NCI-H187 (cell line): ENCODE measurements around the gene WNT11.

Experiments used
- DNase-seq, 2 experiments: peaks; one replicate each; lab custom pipeline; 2025; lab: John Stamatoyannopoulos, UW

WNT11 gene

DNA sequence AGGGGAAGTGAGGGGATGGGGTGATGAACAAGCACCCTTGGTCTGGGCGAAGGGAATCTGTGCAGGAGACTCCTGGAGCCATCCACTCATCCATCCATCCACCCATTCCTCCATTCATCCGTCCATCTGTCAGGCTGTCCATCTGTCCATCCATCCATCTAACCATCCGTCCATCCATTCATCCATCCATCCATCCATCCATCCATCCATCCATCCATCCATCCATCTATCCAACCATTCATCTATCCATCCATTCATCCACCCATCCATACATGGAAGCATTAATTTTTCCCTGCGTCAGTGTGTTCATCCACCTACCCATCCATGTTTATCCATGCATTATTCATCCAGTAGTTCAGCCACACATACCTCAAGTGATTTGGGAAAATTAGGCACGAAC lies 32.0 kb downstream of the WNT11 start:
- DNase-seq: no peak

- DNase-seq: no peak
Measured at GRCh38 chr11:76173663-76174062, 32.6 kb downstream of the WNT11 start.

GRCh38 chr11:76172583-76172982 lies 33.7 kb downstream of the WNT11 start:
- DNase-seq: no peak

DNA sequence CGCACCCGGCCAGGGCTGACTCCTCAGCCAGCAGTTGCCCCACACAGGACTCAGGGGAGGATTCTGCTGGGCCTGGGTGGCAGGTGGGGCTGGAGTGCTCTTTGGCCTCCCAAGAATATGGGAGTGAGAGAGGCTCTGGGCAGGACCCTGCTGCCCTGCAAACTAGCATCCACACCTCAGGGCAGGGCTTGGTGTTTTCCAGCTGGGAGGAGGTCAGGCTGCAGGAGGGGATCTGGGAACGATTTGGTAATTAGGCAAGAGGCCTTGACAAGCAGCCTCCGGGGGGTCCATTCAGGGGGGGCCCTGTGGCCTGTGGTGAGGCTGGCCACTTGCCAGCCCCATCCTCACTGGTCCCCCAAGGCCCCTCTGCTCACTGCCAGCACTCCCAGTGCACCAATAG lies 35.8 kb downstream of the WNT11 start:
- DNase-seq: no peak

- no peak for DNase-seq
Measured at GRCh38 chr11:76169473-76169896, 36.8 kb downstream of the WNT11 start.

DNA sequence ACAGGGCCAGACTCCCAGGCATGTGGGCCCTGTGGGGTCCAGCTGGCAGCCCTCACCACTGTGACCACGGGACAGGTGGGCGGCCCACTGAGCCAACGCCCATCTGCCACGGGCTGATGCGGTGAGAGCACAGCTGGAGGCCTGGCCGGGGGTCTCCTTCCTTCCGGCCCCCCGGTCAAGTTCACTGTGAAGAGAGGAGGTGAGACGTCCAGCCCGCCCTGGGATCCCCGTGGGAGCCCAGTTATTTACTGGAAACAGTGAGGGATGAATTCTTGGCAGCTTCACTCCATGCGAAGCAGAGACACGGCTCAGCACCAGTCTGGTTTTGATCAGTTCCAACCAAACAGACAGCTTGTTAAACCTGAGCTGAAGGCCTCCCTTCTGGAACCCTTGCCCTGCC lies 38.7 kb downstream of the WNT11 start:
- no peak for DNase-seq

GRCh38 chr11:76166314-76166713 lies 40.0 kb downstream of the WNT11 start:
- no peak for DNase-seq

- DNase-seq: no peak
Measured at GRCh38 chr11:76164861-76165751, 41.2 kb downstream of the WNT11 start.

GRCh38 chr11:76164081-76164480 lies 42.2 kb downstream of the WNT11 start:
- no peak for DNase-seq

GRCh38 chr11:76163289-76163880 lies 42.9 kb downstream of the WNT11 start:
- no peak for DNase-seq

DNA sequence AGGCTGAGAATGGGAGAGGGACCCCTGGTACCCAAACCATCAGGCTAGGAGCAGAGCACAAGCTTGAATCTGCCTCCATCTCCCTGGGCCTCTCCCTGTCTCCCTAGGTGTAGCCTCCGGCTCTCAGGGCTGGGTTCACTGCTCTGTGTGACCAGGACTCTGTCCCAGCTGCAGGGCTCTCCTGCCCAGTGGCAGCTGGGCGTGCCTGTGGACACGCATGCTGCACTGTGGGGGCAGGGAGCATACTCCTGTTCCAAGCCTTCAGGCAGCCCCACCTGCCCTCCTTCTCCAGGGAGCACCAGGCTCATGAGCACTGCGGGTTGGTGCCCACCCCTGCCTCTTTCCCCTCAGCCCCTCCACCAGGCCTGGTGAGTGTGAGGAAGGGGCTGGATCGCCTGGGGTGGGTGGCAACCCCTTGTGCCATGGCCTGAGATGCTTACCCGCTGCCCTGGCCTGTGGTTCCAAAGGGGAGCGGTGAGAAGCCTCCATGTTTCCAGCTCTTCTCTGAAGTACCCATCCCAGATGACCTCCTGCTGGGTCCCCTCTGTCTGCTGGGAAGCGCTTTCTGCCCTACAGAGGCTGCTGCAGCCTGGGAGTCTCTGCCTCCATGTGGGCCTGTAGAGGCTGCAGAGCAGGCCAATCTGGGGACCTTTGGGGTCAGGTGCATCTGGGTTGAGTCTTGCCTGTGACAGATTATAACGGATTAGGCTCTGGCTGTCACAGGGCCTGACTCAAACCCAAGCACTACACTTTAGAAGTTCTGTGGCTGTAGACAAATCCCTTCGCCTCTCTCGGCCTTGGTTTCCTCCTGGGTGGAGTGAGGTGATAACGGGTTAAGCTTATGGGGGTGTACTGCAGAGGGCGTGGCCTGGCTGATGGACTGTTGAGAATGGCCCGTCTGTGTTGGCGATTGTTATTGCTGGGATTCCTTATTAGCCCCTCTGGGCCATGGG lies 43.7 kb downstream of the WNT11 start:
- DNase-seq: peak in 1 of 2 experiments; percentile 6

DNA sequence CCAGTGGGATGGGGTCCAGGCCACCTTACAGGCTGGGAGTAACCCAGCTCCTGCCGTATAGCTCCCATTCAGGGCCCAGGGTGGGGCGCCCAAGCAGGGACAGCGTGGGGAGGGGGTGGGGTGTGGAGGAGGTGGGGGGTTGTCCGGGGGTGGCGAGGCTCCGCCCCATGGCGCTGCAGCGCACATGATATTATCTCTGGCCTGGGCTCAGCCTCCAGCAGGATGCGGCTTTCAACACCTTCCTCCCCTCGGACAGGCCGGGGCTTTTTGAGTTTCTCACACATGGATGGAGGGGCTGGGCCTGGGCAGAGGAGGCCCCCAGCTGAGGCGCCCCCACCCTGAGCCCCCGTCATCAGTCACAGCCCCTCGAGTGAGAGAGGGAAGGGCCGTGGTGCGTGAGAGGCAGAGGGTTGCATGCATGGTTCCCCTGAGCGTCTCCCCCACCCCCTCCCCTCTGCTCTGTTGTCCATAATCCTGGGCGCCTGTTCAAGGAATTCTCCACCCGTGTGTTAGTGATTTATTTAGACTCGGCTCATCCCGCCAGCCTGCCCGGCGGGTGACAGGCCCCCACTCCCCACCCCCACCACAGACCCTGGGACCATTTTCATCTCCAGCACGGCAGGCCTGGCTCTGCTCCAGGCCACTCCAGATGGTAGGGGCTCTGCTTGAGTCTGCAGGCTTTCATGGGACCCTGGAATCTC lies 44.9 kb downstream of the WNT11 start:
- DNase-seq: no peak

- no peak for DNase-seq
Measured at GRCh38 chr11:76160856-76161255, 45.4 kb downstream of the WNT11 start.

DNA sequence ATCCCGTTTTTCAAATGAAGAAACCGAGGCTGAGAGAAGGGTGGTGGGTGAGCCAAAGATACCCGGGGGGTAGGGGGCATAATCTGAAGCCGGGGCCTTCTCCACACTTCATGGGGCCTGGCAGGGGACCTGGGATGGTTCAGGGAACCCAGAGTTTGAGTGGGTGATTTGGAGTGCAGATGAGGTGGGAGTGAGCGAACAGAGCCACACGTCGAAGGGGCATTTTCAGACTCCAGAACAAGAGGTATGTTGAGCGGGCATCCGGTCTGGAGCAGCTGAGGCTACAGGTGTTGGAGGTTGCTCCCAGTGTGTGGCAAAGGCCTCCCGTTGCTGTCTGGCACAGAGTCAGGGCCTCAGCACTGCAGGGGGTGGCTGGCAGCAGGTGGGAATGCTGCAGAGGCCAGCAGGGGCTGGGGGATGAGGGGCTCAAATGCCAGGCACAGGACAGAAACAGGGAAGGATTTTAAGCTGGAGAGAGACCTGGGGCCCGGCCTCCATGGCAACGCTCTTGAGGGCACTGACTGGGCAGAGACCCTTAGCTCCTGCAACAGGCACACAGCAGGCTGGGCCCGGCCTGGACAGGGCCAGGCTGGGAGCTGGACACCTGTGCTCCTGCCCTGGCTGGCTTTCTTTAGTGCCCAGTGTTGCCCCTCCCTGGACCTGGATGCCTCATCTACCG lies 46.2 kb downstream of the WNT11 start:
- no peak for DNase-seq

GRCh38 chr11:76159303-76159937 lies 46.9 kb downstream of the WNT11 start:
- no peak for DNase-seq

- DNase-seq: no peak
Measured at GRCh38 chr11:76158394-76159302, 47.7 kb downstream of the WNT11 start.

- DNase-seq: no peak
Measured at GRCh38 chr11:76157891-76158290, 48.4 kb downstream of the WNT11 start.

- no peak for DNase-seq
Measured at GRCh38 chr11:76156971-76157427, 49.3 kb downstream of the WNT11 start.

- DNase-seq: no peak
Measured at GRCh38 chr11:76155500-76156227, 50.6 kb downstream of the WNT11 start.
